ENCODE results near the gene TMEM259.

The TMEM259 gene

DNA sequence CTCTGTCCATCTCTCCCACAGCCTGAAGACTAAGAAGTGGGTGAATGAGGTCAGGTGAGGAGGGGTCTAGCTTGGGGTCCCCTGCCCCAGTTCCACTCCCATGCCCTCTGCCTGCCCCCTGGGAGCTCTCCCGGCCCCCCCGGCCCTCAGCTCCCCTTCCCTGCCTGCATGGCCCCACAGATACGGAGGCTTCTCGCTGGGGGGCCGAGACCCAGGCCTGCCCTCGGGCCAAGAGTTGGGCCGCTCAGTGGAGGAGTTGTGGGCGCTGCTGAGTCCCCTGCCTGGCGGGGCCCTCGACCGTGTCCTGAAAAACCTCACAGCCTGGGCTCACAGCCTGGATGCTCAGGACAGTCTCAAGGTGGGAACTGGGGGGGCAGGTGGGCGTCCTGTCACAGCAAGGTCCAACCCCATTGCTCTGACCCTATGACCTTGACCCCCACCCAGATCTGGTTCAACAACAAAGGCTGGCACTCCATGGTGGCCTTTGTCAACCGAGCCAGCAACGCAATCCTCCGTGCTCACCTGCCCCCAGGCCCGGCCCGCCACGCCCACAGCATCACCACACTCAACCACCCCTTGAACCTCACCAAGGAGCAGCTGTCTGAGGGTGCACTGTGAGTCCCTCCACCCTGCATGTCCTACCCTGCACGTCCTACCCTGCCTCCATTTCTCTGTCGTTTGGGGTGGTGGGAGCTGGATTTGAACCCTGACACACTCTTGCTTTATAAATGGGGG, 35.1 kb upstream of the TMEM259 start:
- DNase-seq (ENCODE audit: low read depth in 2 of 2): no peak

GRCh38 chr19:1055028-1055425, 34.1 kb upstream of the TMEM259 start:
- DNase-seq (ENCODE audit: low read depth in 2 of 2): no peak

- DNase-seq (ENCODE audit: low read depth in 2 of 2): no peak
Observed at GRCh38 chr19:1054102-1055027, 33.4 kb upstream of the TMEM259 start.

DNA sequence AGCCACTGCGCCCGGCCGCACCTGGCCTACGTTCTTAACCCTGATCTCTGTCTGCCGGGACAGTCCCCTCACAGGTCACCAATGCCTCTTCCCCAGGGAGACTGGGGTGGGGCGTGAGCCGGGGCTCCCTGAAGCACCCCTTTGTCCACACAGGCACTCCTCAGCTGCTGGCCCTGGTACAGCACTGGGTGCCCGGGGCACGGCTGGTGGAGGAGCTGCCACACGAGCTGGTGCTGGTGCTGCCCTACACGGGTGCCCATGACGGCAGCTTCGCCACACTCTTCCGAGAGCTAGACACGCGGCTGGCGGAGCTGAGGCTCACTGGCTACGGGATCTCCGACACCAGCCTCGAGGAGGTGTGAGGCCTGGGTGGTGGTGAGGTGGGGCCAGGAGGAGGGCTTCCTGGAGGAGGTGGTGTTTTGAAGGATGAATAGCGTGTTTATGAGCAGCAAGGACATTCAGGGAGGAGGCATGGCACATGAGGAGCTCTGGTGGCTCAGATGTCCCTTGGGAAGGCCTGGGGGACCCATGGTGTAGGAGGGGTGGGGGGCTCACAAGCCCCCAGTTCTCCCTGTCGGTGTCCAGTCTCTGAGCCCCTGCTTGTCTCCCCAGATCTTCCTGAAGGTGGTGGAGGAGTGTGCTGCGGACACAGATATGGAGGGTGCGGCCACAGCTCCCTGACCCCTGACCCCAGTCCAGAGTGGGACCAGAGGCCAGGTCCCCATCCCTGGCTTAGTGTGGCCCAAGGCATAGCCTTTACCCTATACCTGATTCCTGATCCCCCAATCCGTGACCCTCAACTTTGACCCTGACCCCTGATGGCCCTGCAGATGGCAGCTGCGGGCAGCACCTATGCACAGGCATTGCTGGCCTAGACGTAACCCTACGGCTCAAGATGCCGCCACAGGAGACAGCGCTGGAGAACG, 32.5 kb upstream of the TMEM259 start:
- no peak for DNase-seq (ENCODE audit: low read depth in 2 of 2)

DNA sequence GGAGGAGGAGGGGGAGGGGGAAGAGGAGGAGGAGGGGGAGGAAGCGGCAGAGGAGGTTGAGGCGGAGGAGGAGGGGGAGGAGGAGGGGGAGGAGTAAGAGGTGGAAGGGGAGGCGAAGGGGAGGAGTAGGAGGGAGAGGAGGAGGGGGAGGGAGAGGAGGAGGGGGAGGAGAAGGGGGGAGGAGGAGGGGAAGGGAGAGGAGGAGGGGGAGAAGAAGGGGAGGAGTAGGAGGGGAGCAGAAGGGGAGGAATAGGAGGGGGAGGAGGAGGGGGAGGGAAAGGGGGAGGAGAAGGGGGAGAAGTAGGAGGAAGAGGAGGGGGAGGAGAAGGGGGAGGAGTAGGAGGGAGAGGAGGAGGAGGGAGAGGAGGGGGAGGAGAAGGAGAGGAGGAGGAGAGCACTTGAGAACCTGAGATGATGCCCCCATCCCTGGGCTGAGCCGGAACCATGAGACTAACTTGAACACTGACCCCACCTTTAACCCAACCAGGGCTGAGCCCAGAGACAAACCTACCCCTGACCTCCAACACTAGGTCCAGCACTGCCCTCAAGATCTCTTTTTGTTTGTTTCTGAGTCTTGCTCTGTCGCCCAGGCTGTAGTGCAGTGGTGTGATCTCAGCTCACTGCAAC, 31.5 kb upstream of the TMEM259 start:
- DNase-seq (ENCODE audit: low read depth in 2 of 2): no peak

DNA sequence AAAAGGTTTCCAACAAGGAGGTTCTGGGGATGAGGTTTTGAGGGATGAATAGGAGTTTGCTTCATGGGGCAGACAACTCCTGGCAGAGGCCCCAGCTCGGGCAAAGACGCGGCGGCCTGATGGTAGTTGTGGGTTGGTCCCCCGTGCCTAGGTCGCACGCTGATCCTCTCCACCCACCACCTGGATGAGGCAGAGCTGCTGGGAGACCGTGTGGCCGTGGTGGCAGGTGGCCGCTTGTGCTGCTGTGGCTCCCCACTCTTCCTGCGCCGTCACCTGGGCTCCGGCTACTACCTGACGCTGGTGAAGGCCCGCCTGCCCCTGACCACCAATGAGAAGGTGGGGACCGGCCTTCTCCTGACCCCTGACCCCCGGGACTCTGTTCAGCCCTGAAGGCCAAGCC, 30.9 kb upstream of the TMEM259 start:
- DNase-seq (ENCODE audit: low read depth in 2 of 2): no peak

GRCh38 chr19:1050989-1051788, 30.3 kb upstream of the TMEM259 start:
- DNase-seq (ENCODE audit: low read depth in 2 of 2): no peak

- DNase-seq (ENCODE audit: low read depth in 2 of 2): no peak
Observed at GRCh38 chr19:1049800-1050199, 28.9 kb upstream of the TMEM259 start.

- DNase-seq (ENCODE audit: low read depth in 2 of 2): no peak
Observed at GRCh38 chr19:1049106-1049505, 28.2 kb upstream of the TMEM259 start.

DNA sequence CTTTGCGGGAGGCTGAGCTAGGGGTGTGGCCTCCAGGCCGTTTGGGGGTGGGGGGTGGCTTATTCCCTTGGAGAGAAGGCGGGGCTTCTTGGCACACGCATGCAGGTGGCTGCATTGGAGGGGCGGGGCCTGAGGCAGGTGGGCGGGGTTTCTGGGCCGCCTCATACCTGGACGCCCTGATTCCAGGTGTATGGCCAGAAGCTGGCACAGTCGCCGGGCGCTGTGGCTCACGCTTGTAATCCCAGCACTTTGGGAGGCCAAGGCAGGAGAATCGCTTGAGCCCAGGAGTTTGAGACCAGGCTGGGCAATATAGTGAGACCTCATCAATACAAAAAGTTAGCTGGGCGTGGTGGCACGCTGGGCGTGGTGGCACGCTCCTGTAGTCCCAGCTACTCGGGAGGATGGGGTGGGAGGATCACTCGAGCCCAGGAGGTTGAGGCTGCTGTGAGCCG, 26.8 kb upstream of the TMEM259 start:
- DNase-seq (ENCODE audit: low read depth in 2 of 2): no peak

GRCh38 chr19:1046836-1047695, 26.1 kb upstream of the TMEM259 start:
- DNase-seq (ENCODE audit: low read depth in 2 of 2): no peak

DNA sequence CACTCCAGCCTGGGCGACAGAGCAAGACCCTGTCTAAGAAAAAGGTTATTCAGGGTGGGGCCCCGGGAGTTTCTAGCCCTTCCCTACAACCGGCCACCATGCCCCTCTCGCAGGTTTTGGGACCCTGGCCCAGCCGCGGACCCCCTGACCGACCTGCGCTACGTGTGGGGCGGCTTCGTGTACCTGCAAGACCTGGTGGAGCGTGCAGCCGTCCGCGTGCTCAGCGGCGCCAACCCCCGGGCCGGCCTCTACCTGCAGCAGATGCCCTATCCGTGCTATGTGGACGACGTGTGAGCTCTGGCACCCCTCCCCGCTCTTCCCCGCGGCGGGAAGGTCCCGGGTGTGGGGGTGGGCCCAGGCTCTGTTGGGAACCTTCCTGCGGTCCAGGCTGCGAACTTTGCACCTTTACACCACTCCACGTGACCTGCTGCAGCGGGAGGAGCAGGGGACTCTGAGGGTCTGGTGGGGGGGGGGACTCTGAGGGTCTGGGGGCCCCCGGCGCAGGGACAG, 25.2 kb upstream of the TMEM259 start:
- DNase-seq (ENCODE audit: low read depth in 2 of 2): no peak

- DNase-seq (ENCODE audit: low read depth in 2 of 2): no peak
Observed at GRCh38 chr19:1045247-1045603, 24.3 kb upstream of the TMEM259 start.

DNA sequence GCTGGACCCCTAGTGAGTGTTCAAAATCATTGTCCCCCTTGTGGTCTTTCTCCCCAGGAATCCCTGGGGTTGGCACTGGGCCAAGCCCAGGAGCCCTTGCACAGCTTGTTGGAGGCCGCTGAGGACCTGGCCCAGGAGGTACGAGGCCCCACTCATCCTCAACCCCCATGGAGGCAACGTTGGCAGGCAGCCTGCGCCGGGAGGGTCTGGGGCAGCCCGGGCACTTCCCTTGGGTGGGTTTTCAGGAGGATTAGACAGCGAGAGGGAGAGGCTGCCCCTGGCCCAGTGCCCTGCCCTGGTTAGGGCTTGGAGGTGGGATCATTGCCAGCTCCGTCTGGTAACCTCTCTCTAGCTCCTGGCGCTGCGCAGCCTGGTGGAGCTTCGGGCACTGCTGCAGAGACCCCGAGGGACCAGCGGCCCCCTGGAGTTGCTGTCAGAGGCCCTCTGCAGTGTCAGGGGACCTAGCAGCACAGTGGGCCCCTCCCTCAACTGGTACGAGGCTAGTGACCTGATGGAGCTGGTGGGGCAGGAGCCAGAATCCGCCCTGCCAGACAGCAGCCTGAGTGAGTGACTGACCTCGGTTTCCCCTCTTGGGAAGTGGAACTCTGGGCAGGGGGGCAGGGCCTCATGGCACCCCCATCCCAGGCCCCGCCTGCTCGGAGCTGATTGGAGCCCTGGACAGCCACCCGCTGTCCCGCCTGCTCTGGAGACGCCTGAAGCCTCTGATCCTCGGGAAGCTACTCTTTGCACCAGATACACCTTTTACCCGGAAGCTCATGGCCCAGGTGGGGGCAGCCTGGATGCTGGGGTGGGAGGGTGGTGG, 22.0 kb upstream of the TMEM259 start:
- no peak for DNase-seq (ENCODE audit: low read depth in 2 of 2)

- DNase-seq (ENCODE audit: low read depth in 2 of 2): no peak
Observed at GRCh38 chr19:1041835-1042685, 21.1 kb upstream of the TMEM259 start.

GRCh38 chr19:1041272-1041834, 20.4 kb upstream of the TMEM259 start:
- no peak for DNase-seq (ENCODE audit: low read depth in 2 of 2)

All from activated CD8-positive, alpha-beta memory T cell treated with anti-CD3 and anti-CD28 coated beads for 4 hours (primary cell).